GM18520 (cell line): ENCODE data around the gene AUTS2.

Experiments
- ATAC-seq: cut with Tn5 transposase; IDR thresholded peaks from one replicate; pipeline ENCODE4 v1.9.1; 2021; ENCODE audit not compliant: unreplicated experiment

AUTS2 gene

GRCh38 chr7:70776627-70777101 lies 1178.4 kb downstream of the AUTS2 start:
- no peak for ATAC-seq

- ATAC-seq: no peak
Measured at GRCh38 chr7:70777251-70777650, 1179.0 kb downstream of the AUTS2 start.

- ATAC-seq: no peak
Measured at GRCh38 chr7:70778585-70778984, 1180.3 kb downstream of the AUTS2 start.

- no peak for ATAC-seq
Measured at GRCh38 chr7:70779321-70779720, 1181.0 kb downstream of the AUTS2 start.

- ATAC-seq: no peak
Measured at GRCh38 chr7:70781922-70782311, 1183.6 kb downstream of the AUTS2 start.

GRCh38 chr7:70782796-70783195 lies 1184.5 kb downstream of the AUTS2 start:
- no peak for ATAC-seq

- ATAC-seq: no peak
Measured at GRCh38 chr7:70785427-70785826, 1187.2 kb downstream of the AUTS2 start.

GRCh38 chr7:70786076-70786475 lies 1187.8 kb downstream of the AUTS2 start:
- no peak for ATAC-seq

- ATAC-seq: no peak
Measured at GRCh38 chr7:70787286-70787685, 1189.0 kb downstream of the AUTS2 start.

GRCh38 chr7:70787771-70788170 lies 1189.5 kb downstream of the AUTS2 start:
- ATAC-seq: no peak

- ATAC-seq: no peak
Measured at GRCh38 chr7:70788276-70788675, 1190.0 kb downstream of the AUTS2 start.

- no peak for ATAC-seq
Measured at GRCh38 chr7:70789481-70790214, 1191.4 kb downstream of the AUTS2 start.

GRCh38 chr7:70790215-70791073 lies 1192.2 kb downstream of the AUTS2 start:
- ATAC-seq: no peak

GRCh38 chr7:70791341-70791740 lies 1193.1 kb downstream of the AUTS2 start:
- ATAC-seq: no peak

GRCh38 chr7:70793060-70793459 lies 1194.8 kb downstream of the AUTS2 start:
- no peak for ATAC-seq

- no peak for ATAC-seq
Measured at GRCh38 chr7:70793821-70794220, 1195.5 kb downstream of the AUTS2 start.

- ATAC-seq: no peak
Measured at GRCh38 chr7:70794962-70795361, 1196.7 kb downstream of the AUTS2 start.

- ATAC-seq: no peak
Measured at GRCh38 chr7:70795948-70796347, 1197.7 kb downstream of the AUTS2 start.

GRCh38 chr7:70797109-70797514 lies 1198.8 kb downstream of the AUTS2 start:
- ATAC-seq: no peak

- no peak for ATAC-seq
Measured at GRCh38 chr7:70799841-70800405, 1201.6 kb downstream of the AUTS2 start.

- ATAC-seq: peak; percentile 60
Measured at GRCh38 chr7:70805360-70805759, 1207.1 kb downstream of the AUTS2 start.

- ATAC-seq: no peak
Measured at GRCh38 chr7:70807650-70808049, 1209.4 kb downstream of the AUTS2 start.
